Right atrium auricular region (tissue), 2 donors: ENCODE results near the gene RFX1. TPM values are rescaled to one million over a fixed set of nuclear protein-coding genes. Genes with fewer than 3 reads are reported as not detected.

Experiments used
- DNase-seq: peaks from one replicate; pipeline ENCODE4 v3.0.0-alpha.2; 2019; ENCODE audit warnings: low spot score
- H3K27ac ChIP-seq, 2 donors: fragments of 200-600 bp; sonication (generic); 1 replicate in 1 of 2; 2 replicates in 1 of 2; pipeline ENCODE4 v1.5.1; 2016 to 2019
- H3K27me3 ChIP-seq, 2 donors: fragments of 200-600 bp; sonication (generic); one replicate each; pipeline versions ENCODE4 v1.5.1 to v1.6.0; 2017 to 2019
- H3K36me3 ChIP-seq: fragments of 200-600 bp; sonication (generic); one replicate; pipeline ENCODE4 v1.5.1; 2016
- H3K4me1 ChIP-seq, 2 donors: fragments of 200-600 bp; sonication (generic); one replicate each; pipeline versions ENCODE4 v1.5.1 to v1.6.0; 2017 to 2019
- H3K4me3 ChIP-seq, 2 donors: fragments of 200-600 bp; sonication (generic); 1 replicate in 1 of 2; 2 replicates in 1 of 2; pipeline ENCODE4 v1.5.1; 2017 to 2019; ENCODE audit warnings: mild to moderate bottlenecking in 1 of 2, moderate library complexity in 1 of 2
- H3K9me3 ChIP-seq, 2 donors: fragments of 200-600 bp; sonication (generic); one replicate each; pipeline ENCODE4 v1.5.1; 2019
- total RNA-seq, 2 donors: library from RNA; depleted of rRNA; stranded (reverse); fragments of >200 nt; gene quantifications; one replicate each; pipeline ENCODE4 v1.1.0, GENCODE V29; 2016
- TF ChIP-seq, protein P1 (sequence below), 2 donors: fragments of 200-600 bp; sonication (generic); IDR thresholded peaks; one replicate each; pipeline ENCODE4 v1.5.1; 2019; ENCODE audit warnings: antibody characterized with exemption in 2 of 2

Gene RFX1
- total RNA-seq, 2 donors from 2014 or later = 3.2 to 5.2 TPM

DNA sequence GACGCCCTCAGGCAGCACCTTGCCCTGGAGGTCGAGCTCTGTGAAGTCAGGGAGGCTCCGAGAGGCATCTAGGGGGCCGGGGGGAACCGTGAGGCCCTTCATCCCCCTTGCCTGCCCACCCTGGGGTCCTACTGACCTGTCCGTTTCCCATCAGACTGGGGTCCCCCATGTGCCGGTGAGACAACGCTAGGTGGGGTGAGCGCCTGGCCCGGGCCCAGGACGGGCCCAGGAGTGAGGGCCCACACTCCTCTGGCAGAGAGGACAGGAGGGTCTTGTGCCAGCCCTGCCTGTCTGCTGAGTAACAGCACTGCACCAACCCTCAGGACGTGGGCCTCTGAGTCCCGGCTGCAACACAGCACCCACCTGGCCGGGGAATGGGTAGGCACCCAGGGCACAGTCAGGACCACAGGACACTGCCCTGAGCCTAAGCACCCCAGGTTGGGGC, 39.4 kb downstream of the RFX1 start:
- Histone ChIP-seq H3K27ac (no peak overlapping the region), H3K4me3 (no peak overlapping the region), H3K36me3 (peaks cover 58% of the 10 kb centered on the region), H3K9me3 (no peaks in the 10 kb centered on the region), H3K27me3 (no peaks in the 10 kb centered on the region), H3K4me1 (no peaks in the 10 kb centered on the region)
- DNase-seq = no peak
- TF ChIP-seq, protein P1, sequence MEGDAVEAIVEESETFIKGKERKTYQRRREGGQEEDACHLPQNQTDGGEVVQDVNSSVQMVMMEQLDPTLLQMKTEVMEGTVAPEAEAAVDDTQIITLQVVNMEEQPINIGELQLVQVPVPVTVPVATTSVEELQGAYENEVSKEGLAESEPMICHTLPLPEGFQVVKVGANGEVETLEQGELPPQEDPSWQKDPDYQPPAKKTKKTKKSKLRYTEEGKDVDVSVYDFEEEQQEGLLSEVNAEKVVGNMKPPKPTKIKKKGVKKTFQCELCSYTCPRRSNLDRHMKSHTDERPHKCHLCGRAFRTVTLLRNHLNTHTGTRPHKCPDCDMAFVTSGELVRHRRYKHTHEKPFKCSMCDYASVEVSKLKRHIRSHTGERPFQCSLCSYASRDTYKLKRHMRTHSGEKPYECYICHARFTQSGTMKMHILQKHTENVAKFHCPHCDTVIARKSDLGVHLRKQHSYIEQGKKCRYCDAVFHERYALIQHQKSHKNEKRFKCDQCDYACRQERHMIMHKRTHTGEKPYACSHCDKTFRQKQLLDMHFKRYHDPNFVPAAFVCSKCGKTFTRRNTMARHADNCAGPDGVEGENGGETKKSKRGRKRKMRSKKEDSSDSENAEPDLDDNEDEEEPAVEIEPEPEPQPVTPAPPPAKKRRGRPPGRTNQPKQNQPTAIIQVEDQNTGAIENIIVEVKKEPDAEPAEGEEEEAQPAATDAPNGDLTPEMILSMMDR (IDR thresholded peaks at IDR 0.05) = no peak

DNA sequence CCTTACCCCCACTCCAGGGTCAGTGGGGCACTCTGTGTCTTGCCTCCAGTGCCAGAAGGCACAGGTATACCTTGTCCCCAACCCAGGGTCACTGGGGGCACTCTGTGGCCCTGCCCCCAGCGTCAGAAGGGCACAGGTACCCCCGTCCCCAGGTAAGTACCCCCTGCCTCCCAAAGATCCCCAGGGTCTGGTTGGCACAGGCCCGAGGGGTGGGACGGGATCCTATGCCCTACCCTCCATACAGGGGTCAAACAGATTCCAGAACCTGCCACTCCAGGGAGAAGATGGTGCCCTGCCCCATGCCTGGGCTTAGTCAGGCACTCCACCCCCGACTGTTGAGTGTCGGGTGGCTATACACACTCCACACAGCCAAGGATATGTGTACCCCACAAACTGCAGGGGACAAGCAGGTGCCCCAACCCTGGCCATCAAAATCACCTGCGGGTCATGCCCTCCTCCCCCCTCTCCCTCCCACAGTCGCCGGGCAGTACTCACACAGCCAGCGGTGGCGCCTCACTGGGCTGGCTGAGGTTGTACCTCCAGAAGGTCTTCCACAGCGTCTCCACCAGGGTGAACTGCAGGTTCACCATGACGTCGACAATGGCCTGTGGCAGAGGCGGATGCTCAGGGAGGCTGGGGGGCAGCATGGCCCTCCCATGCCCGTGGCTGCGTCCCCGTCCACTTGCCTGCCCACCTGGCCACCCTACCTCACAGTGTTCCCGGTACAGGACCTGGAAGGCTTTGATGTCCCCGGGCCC, 40.0 kb downstream of the RFX1 start:
- Histone ChIP-seq H3K27ac (no peak overlapping the region), H3K36me3 (peaks cover 58% of the 10 kb centered on the region), H3K27me3 (no peaks in the 10 kb centered on the region), H3K4me1 (no peaks in the 10 kb centered on the region), H3K9me3 (no peaks in the 10 kb centered on the region), H3K4me3 (no peak overlapping the region)
- TF ChIP-seq, protein P1 (IDR thresholded peaks at IDR 0.05) = no peak
- no peak for DNase-seq

DNA sequence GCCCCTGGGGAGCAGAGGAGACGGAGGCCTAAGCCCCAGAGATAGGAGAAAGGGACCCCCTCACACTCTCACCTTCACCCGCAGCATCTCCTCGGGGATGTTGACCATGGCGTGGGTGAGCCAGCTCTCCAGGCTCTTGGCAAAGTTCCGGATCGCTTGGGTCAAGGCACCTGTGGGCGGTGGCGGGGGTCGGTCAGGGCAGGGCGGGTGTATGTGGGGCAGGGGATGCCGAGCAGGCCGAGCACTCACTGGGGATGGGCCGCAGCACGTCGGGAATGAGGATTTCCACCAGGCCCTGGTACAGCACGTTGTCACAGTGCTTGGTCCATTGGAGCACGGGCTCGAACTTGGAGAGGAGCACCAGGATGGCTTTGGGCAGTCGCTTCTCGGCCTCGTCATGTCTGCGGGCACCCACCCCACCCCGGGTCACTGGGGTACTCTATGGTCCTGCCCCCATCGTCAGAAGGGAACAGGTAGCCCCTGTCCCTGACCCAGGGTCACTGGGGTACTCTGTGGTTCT, 40.7 kb downstream of the RFX1 start:
- peaks cover 64% of the 10 kb centered on the region for H3K36me3 ChIP-seq
- H3K4me1 ChIP-seq = no peaks in the 10 kb centered on the region
- DNase-seq = no peak
- TF ChIP-seq, protein P1 (IDR thresholded peaks at IDR 0.05) = no peak
- no peaks in the 10 kb centered on the region for H3K27me3 ChIP-seq
- no peak overlapping the region for H3K27ac ChIP-seq
- no peaks in the 10 kb centered on the region for H3K9me3 ChIP-seq
- H3K4me3 ChIP-seq = no peak overlapping the region

DNA sequence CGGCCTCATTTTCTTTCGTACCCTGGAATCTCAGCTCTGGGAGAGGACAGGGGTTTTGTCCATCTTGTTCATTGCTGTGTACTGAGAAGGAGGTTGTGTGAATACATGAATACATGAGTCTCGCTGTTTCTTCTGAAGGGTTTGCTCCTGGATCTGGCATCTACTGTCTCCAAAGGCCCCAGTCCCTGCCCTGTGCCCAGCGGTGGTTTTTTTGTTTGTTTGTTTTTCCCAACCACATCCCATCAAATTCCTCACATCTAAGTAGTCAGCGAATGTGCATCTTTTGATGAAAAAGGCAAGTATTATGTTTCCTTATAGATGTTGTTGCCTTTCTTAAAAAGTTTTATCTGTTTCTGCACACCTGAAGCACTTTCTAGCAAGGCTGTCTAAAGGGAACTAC, 41.3 kb downstream of the RFX1 start:
- TF ChIP-seq, protein P1 (IDR thresholded peaks at IDR 0.05) = no peak
- no peak overlapping the region for H3K4me3 ChIP-seq
- H3K36me3 ChIP-seq = peaks cover 65% of the 10 kb centered on the region
- H3K9me3 ChIP-seq = no peaks in the 10 kb centered on the region
- no peaks in the 10 kb centered on the region for H3K4me1 ChIP-seq
- DNase-seq = no peak
- no peak overlapping the region for H3K27ac ChIP-seq
- no peaks in the 10 kb centered on the region for H3K27me3 ChIP-seq

DNA sequence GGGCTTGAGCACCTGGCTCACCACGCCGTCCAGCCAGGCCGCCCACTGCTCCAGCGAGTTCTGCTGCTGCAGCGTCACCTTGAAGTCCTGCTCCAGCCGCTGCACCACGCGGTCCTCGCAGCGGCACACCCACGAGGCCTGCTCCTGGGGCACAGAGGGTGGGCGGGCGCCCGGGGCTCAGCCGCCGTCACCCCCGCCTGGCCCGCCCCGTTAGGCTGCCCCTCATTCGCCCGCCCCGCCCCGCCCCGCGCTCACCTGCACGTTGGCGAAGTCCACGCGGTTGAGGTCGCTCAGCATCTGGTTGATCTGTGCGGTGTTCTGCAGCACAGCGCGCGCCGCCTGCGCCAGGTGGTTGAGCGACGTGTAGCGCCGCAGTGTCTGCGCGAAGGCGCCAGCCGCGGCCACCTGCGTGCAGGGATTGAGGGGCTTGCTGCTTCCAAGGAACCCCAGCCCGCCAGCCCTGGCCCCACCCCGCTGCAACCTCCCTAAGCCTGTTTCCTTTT, 42.5 kb downstream of the RFX1 start:
- DNase-seq = no peak
- H3K9me3 ChIP-seq = no peaks in the 10 kb centered on the region
- H3K4me1 ChIP-seq = no peaks in the 10 kb centered on the region
- no peak overlapping the region for H3K27ac ChIP-seq
- TF ChIP-seq, protein P1 (IDR thresholded peaks at IDR 0.05) = no peak
- H3K27me3 ChIP-seq = no peaks in the 10 kb centered on the region
- peaks cover 62% of the 10 kb centered on the region for H3K36me3 ChIP-seq
- no peak overlapping the region for H3K4me3 ChIP-seq
